ENCODE measurements around the gene PCDHGB4.
"Not testable (repeated sequence)": the region's sequence is repeated elsewhere in the genome, so short reads cannot be mapped to it uniquely, and the experiment has no call there.

PCDHGB4 gene

DNA sequence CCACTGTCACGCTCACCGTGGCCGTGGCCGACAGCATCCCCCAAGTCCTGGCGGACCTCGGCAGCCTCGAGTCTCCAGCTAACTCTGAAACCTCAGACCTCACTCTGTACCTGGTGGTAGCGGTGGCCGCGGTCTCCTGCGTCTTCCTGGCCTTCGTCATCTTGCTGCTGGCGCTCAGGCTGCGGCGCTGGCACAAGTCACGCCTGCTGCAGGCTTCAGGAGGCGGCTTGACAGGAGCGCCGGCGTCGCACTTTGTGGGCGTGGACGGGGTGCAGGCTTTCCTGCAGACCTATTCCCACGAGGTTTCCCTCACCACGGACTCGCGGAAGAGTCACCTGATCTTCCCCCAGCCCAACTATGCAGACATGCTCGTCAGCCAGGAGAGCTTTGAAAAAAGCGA lies 45.2 kb downstream of the PCDHGB4 start:
- not testable (repeated sequence) for DNase-seq

DNA sequence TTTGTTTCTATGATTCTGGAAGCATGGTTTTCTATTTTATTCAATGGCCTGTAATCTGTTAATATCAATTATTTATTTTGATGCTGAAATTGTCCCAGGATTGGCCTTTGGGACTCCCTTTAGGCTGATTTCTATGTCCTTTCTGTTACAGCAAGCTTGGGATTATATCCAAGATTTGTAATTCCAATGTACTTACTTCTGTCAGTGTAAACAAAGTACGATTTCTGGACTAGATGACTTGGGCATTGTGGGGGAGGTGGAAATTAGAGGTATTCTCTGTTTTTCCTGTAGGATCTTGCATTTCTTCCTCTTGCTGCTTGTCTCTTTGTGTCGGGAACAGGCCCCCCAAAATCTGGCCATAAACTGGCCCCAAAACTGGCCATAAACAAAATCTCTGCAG lies 46.5 kb downstream of the PCDHGB4 start:
- DNase-seq = no peak

DNA sequence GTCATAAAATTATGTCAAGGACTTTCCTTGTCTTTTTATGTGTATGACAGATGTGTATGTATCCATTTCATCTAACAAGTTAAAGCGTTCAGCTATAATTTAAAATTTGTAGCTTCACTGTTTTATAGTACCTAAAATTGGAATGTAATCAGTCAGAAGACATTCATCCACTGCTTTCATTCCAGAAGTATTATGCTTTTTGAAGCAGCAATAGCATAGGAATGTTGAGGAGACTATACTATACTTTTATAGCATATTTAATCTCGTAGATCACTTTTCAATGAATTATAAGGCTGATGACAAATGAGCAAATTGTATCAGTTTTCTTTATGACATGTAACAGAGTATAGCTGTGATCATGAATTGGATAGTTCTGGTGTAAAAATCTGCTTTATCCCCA lies 49.7 kb downstream of the PCDHGB4 start:
- no peak for DNase-seq

DNA sequence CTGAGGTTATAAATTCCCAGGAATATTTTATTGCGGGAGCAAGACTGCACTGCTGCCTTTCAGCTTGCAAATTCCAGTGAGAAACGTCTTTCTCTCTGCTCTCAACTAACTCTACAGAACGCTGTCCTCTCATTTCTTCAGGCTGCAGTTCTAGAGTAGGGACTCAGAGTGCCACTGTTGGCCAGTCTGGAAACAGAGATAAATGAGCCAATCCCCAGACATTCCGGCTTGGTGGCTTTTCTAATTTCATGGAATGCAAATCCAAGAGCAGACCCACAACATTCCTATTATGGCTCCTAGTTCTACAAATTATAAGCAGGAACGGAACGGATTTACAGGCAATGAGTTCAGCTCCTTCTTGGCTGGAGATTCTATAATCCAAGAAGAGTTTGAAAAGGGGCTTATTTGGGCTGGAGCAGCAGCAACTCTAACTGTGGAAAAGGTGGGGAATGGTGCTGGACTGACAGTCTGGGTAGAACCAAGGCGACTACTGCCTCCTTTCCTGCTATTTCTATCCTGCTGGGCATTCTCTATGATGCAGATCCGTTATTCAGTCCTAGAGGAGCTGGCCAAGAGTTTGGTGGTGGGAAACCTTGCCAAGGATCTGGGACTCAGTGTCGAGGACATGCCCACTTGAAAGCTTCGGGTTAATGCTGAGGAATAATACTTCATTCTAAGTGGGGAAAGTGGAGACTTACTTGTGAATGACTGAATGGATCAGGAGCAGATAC lies 52.1 kb downstream of the PCDHGB4 start:
- DNase-seq = no peak
